Neuron (in vitro differentiated cells): ENCODE results near the gene CXorf38.

Experiments
- H2AFZ ChIP-seq: one replicate; pipeline ENCODE4 v1.6.1; 2013; ENCODE audit warnings: low read depth, mild to moderate bottlenecking, inconsistent platforms, low read length, moderate library complexity
- H3K27me3 ChIP-seq: one replicate; pipeline ENCODE4 v1.6.1; 2013; ENCODE audit warnings: low read length; ENCODE audit not compliant: insufficient read depth
- H3K36me3 ChIP-seq: one replicate; pipeline ENCODE4 v1.6.1; 2013; ENCODE audit warnings: low read length; ENCODE audit not compliant: insufficient read depth
- H3K4me1 ChIP-seq: one replicate; pipeline ENCODE4 v1.6.1; 2013; ENCODE audit warnings: low read length; ENCODE audit not compliant: insufficient read depth
- H3K4me3 ChIP-seq: 2 replicates; pipeline ENCODE4 v1.5.1; 2013; ENCODE audit warnings: mild to moderate bottlenecking, low read length, moderate library complexity
- H3K9me3 ChIP-seq: one replicate; pipeline ENCODE4 v1.6.1; 2013; ENCODE audit warnings: low read length

The CXorf38 gene

DNA sequence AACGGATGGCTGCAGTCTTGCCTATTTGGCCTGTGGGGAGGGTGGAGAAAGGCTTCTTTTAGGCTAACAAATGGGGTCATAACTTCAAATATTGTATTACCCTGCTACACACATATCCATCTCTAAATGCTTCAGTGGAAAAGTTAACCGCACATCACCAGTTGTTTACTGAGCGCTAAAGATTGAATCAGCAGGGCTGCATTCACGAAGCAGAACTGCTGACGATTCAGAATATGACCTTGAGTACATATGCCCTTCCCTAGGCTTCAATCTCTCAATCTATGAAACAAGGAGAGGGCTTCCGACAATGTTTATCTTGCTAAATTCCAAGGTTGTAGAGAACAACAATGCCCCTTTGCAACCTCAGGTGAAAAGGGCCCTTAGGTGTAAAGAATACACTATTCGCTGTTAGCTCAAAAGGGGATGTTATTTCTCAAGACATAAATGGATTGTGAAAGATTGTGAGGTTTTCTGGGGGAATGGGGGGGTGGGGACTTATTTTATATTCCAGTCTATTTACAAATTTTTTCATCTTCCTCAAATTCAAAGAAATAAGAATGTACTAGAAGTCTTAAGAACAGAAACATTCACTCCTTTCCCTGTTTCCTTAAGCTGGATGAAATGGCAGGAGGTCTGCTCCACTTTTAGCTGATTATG, 69.2 kb downstream of the CXorf38 start:
- Histone ChIP-seq H3K9me3 (no peaks in the 10 kb centered on the region), H3K4me3 (no peak overlapping the region), H3K36me3 (no peaks in the 10 kb centered on the region), H2AFZ (no peak overlapping the region), H3K4me1 (no peaks in the 10 kb centered on the region), H3K27me3 (no peaks in the 10 kb centered on the region)
